GM12878 (cell line): Measurements from ENCODE around the gene SLC35G4. TPM values are rescaled to one million over a fixed set of nuclear protein-coding genes. Genes with fewer than 3 reads are reported as not detected.

Experiments
- ATF2 ChIP-seq: IDR thresholded peaks from 2 replicates; pipeline ENCODE4 v1.6.1; 2012; ENCODE audit warnings: low read length, inconsistent platforms
- CREM ChIP-seq: IDR thresholded peaks from 2 replicates; pipeline ENCODE4 v1.6.1; 2014; ENCODE audit warnings: antibody characterized with exemption, low read depth
- ETV6 ChIP-seq, 2 experiments: fragments of 450-650 bp in 1 of 2; IDR thresholded peaks in 1 of 2; conservative IDR thresholded peaks in 1 of 2; 2 replicates each; pipeline ENCODE4 v1.6.1; 2014; ENCODE audit warnings: antibody characterized with exemption in 1 of 2, borderline replicate concordance in 1 of 2, low read depth in 1 of 2, mild to moderate bottlenecking in 1 of 2, moderate library complexity in 1 of 2
- JUNB ChIP-seq: IDR thresholded peaks from 2 replicates; pipeline ENCODE4 v1.6.1; 2016; ENCODE audit warnings: antibody characterized with exemption, mild to moderate bottlenecking
- NFIC ChIP-seq: IDR thresholded peaks from 2 replicates; pipeline ENCODE4 v1.6.1; 2012; ENCODE audit warnings: low read depth, mild to moderate bottlenecking, inconsistent platforms, low read length, moderate library complexity
- PAX5 ChIP-seq: IDR thresholded peaks from 2 replicates; pipeline ENCODE4 v1.6.1; 2011; ENCODE audit warnings: low read depth, low read length, borderline replicate concordance
- PRDM15 ChIP-seq: fragments of 450-650 bp; formaldehyde crosslinking; IDR thresholded peaks from 2 replicates; pipeline ENCODE4 v1.4.0; 2020; ENCODE audit warnings: mild to moderate bottlenecking, moderate library complexity
- SREBF1 ChIP-seq: IDR thresholded peaks from 2 replicates; pipeline ENCODE4 v1.6.1; 2012; ENCODE audit warnings: mild to moderate bottlenecking, low read length
- ZNF24 ChIP-seq: fragments of 450-650 bp; IDR thresholded peaks from 2 replicates; pipeline ENCODE4 v1.6.1; 2017; ENCODE audit warnings: antibody characterized with exemption, mild to moderate bottlenecking
- ZNF384 ChIP-seq: IDR thresholded peaks from 2 replicates; pipeline ENCODE4 v1.6.1; 2012; ENCODE audit warnings: low read depth, mild to moderate bottlenecking, low read length, improper control_type of control experiment, borderline replicate concordance
- polyA plus RNA-seq, 11 experiments: library from polyadenylated mRNA; depleted of rRNA in 4 of 11; unstranded in 6 of 11; stranded (reverse) in 5 of 11; fragments of >200 nt; fragmentation: Nextera tagmentation in 4 of 11; fragmentation: Illumina TruSeq in 1 of 11; extraction: Ambion mirVana in 4 of 11; extraction: Trizol in 1 of 11; gene quantifications; 1 replicate in 1 of 11; 2 replicates in 10 of 11; pipeline versions ENCODE4 v1.2.1 to v1.2.3, GENCODE V29; 2011 to 2016; ENCODE audit warnings: inconsistent platforms in 2 of 11, missing spikeins in 2 of 11, low read depth in 1 of 11
- total RNA-seq, 4 experiments: library from RNA; depleted of rRNA in 3 of 4; stranded (reverse); fragments of >200 nt in 3 of 4; fragmentation: Illumina TruSeq in 1 of 4; extraction: Trizol in 1 of 4; gene quantifications; 2 replicates each; pipeline versions ENCODE4 v1.2.1 to v1.2.3, GENCODE V29; 2013 to 2021

SLC35G4 gene
- total and polyA plus RNA-seq, 10 of the 15 experiments (the other 5 are each of a cell fraction or from before 2014, with no cell fraction given), result not detected

GRCh38 chr18:11577271-11578112 lies 31.9 kb upstream of the SLC35G4 start (continued):
- TF ChIP-seq ATF2 (peak; percentile 48; the same call in 1 of the 2 replicates), JUNB (peak; percentile 16; the same call in 1 of the 2 replicates), PAX5 (no peak), ETV6 (conservative IDR thresholded peaks at IDR 0.05 in 1 of 2, IDR thresholded peaks at IDR 0.05 in 1 of 2; ENCODE audit: borderline replicate concordance in 1 of 2, low read depth in 1 of 2) (peak in 1 of 2 experiments; percentile 22; a peak in 1 of 4 replicates), NFIC (peak; percentile 82), ZNF384 (no peak), SREBF1 (no peak), PRDM15 (no peak), ZNF24 (no peak), CREM (peak; percentile 22; the same call in 1 of the 2 replicates)
- TF ChIP-seq, all 136 proteins: peak for 10
